Skin epidermis (tissue), 12 donors: ENCODE data around the gene CSF1.
"Not testable (repeated sequence)": the region's sequence is repeated elsewhere in the genome, so short reads cannot be mapped to it uniquely, and the experiment has no call there.

Source experiments
- H3K27ac ChIP-seq, 21 experiments: fragments of 200-600 bp; sonication (generic) in 11 of 21; one replicate each; pipeline ENCODE4 v1.5.0; 2020; ENCODE audit warnings: mild to moderate bottlenecking in 3 of 21, inconsistent platforms in 2 of 21, moderate library complexity in 2 of 21
- H3K4me3 ChIP-seq, 7 experiments: fragments of 200-600 bp; sonication (generic) in 2 of 7; one replicate each; pipeline ENCODE4 v1.5.0; 2020; ENCODE audit warnings: inconsistent platforms in 2 of 7, mild to moderate bottlenecking in 2 of 7, moderate library complexity in 1 of 7

CSF1 gene

GRCh38 chr1:109929588-109930251 lies 19.1 kb downstream of the CSF1 start:
- H3K27ac ChIP-seq = peak overlapping the region in 17 of 21 experiments; percentile 32 to 87 (median 62)

GRCh38 chr1:109930252-109930993 lies 19.8 kb downstream of the CSF1 start:
- peak overlapping the region in 13 of 21 experiments; percentile 2 to 76 (median 45) for H3K27ac ChIP-seq
- no peak overlapping the region for H3K4me3 ChIP-seq

More at GRCh38 chr1:109929588-109930251, 19.1 kb downstream of the CSF1 start:
- H3K4me3 ChIP-seq = no peak overlapping the region

- peak overlapping the region in 10 of 21 experiments; percentile 2 to 62 (median 30) for H3K27ac ChIP-seq
- no peak overlapping the region for H3K4me3 ChIP-seq
These were observed 20.6 kb downstream of the CSF1 start for GRCh38 chr1:109931189-109931731.

GRCh38 chr1:109931911-109932636 lies 21.4 kb downstream of the CSF1 start:
- Histone ChIP-seq H3K27ac (peak overlapping the region in 2 of 21 experiments; percentile 27 to 72), H3K4me3 (no peak overlapping the region)

GRCh38 chr1:109932679-109933078 lies 22.0 kb downstream of the CSF1 start:
- Histone ChIP-seq H3K27ac (no peak overlapping the region), H3K4me3 (no peak overlapping the region)

GRCh38 chr1:109933856-109934711 lies 23.4 kb downstream of the CSF1 start:
- peak overlapping the region in 6 of 21 experiments; percentile 7 to 66 (median 25) for H3K27ac ChIP-seq
- H3K4me3 ChIP-seq = no peak overlapping the region

- Histone ChIP-seq H3K4me3 (no peak overlapping the region), H3K27ac (no peak overlapping the region)
These were observed 24.8 kb downstream of the CSF1 start for GRCh38 chr1:109935451-109935900.

- Histone ChIP-seq H3K4me3 (no peak overlapping the region), H3K27ac (no peak overlapping the region)
These were observed 27.1 kb downstream of the CSF1 start for GRCh38 chr1:109937738-109938137.

GRCh38 chr1:109938556-109938955 lies 27.9 kb downstream of the CSF1 start:
- Histone ChIP-seq H3K4me3 (no peak overlapping the region), H3K27ac (no peak overlapping the region)

- Histone ChIP-seq H3K27ac (no peak overlapping the region), H3K4me3 (no peak overlapping the region)
These were observed 31.8 kb downstream of the CSF1 start for GRCh38 chr1:109942434-109942833.

GRCh38 chr1:109944541-109944940 lies 33.9 kb downstream of the CSF1 start:
- no peak overlapping the region for H3K4me3 ChIP-seq
- H3K27ac ChIP-seq = no peak overlapping the region

GRCh38 chr1:109946511-109946910 lies 35.9 kb downstream of the CSF1 start:
- Histone ChIP-seq H3K27ac (no peak overlapping the region), H3K4me3 (no peak overlapping the region)

- Histone ChIP-seq H3K27ac (no peak overlapping the region), H3K4me3 (no peak overlapping the region)
These were observed 37.1 kb downstream of the CSF1 start for GRCh38 chr1:109947582-109948284.

GRCh38 chr1:109948285-109948630 lies 37.6 kb downstream of the CSF1 start:
- no peak overlapping the region for H3K27ac ChIP-seq
- no peak overlapping the region for H3K4me3 ChIP-seq

GRCh38 chr1:109950038-109950437 lies 39.4 kb downstream of the CSF1 start:
- Histone ChIP-seq H3K27ac (no peak overlapping the region), H3K4me3 (no peak overlapping the region)

- no peak overlapping the region for H3K27ac ChIP-seq
- no peak overlapping the region for H3K4me3 ChIP-seq
These were observed 39.9 kb downstream of the CSF1 start for GRCh38 chr1:109950509-109950908.

- H3K27ac ChIP-seq, H3K4me3 ChIP-seq: not testable (repeated sequence)
These were observed 40.9 kb downstream of the CSF1 start for GRCh38 chr1:109951501-109951900.

GRCh38 chr1:109954041-109954512 lies 43.4 kb downstream of the CSF1 start:
- H3K4me3 ChIP-seq = no peak overlapping the region
- H3K27ac ChIP-seq = no peak overlapping the region

- Histone ChIP-seq H3K4me3 (no peak overlapping the region), H3K27ac (no peak overlapping the region)
These were observed 49.0 kb downstream of the CSF1 start for GRCh38 chr1:109959632-109959973.
